Measurements from ENCODE around the gene CDHR4. TPM values are rescaled to one million over a fixed set of nuclear protein-coding genes. Genes with fewer than 3 reads are reported as not detected.
"Not testable (repeated sequence)": the region's sequence is repeated elsewhere in the genome, so short reads cannot be mapped to it uniquely, and the experiment has no call there.

The CDHR4 gene
- total RNA-seq, 1 donor from 2014 or later: not detected

GRCh38 chr3:49757197-49757596 is 42.5 kb downstream of the CDHR4 start:
- ATAC-seq (no peak), DNase-seq (ENCODE audit: missing footprints) (no peak)
- intact Hi-C loops (cut with DNase I): no loop called here

GRCh38 chr3:49756036-49756435 is 43.6 kb downstream of the CDHR4 start:
- intact Hi-C loops (cut with DNase I): no loop called here
- ATAC-seq (no peak), DNase-seq (ENCODE audit: missing footprints) (no peak)

GRCh38 chr3:49754536-49754935 is 45.1 kb downstream of the CDHR4 start:
- no peak for DNase-seq (ENCODE audit: missing footprints)
- ATAC-seq: no peak
- intact Hi-C loops (cut with DNase I): no loop called here

- intact Hi-C loops (cut with DNase I): no loop called here
- DNase-seq (ENCODE audit: missing footprints) (no peak), ATAC-seq (no peak)
These were observed 48.2 kb downstream of the CDHR4 start for GRCh38 chr3:49751501-49751900.

GRCh38 chr3:49750056-49750455 is 49.6 kb downstream of the CDHR4 start:
- no peak for DNase-seq (ENCODE audit: missing footprints)
- intact Hi-C loops (cut with DNase I): no loop called here
- no peak for ATAC-seq

GRCh38 chr3:49748874-49749273 is 50.8 kb downstream of the CDHR4 start:
- DNase-seq (ENCODE audit: missing footprints); intact Hi-C loops (cut with DNase I); ATAC-seq: not testable (repeated sequence)

GRCh38 chr3:49747792-49748480 is 51.7 kb downstream of the CDHR4 start:
- DNase-seq (ENCODE audit: missing footprints) (no peak), ATAC-seq (no peak)
- intact Hi-C loops (cut with DNase I): no loop called here

GRCh38 chr3:49745986-49746385 is 53.7 kb downstream of the CDHR4 start:
- intact Hi-C loops (cut with DNase I): no loop called here
- ATAC-seq (no peak), DNase-seq (ENCODE audit: missing footprints) (no peak)

Small RNAs within 50 kb of the gene (microRNA-seq; reads per million reads assigned to microRNA genes)
- gene MIR5193: not detected

Other genes starting within 250 kb of the CDHR4 start
- 0.27 TPM for gene BSN, start 245.4 kb downstream of the CDHR4 start, total RNA-seq
- 99.5 TPM for gene APEH, start 125.5 kb downstream of the CDHR4 start, total RNA-seq
- gene MST1, start 110.4 kb downstream of the CDHR4 start, total RNA-seq: 4.6 TPM
- gene RNF123, start 110.3 kb downstream of the CDHR4 start, total RNA-seq: 46.1 TPM
- not detected for gene AMIGO3, start 80.2 kb downstream of the CDHR4 start, total RNA-seq
- gene GMPPB, start 75.9 kb downstream of the CDHR4 start, total RNA-seq: 18.1 TPM
- gene IP6K1, start 13.3 kb downstream of the CDHR4 start, total RNA-seq: 19.0 TPM
- 3.1 TPM for gene INKA1, start 3.4 kb upstream of the CDHR4 start, total RNA-seq
- 23.1 TPM for gene UBA7, start 14.1 kb upstream of the CDHR4 start, total RNA-seq
- 2.5 TPM for gene TRAIP, start 56.7 kb upstream of the CDHR4 start, total RNA-seq
- gene CAMKV, start 70.0 kb upstream of the CDHR4 start, total RNA-seq: not detected
- gene MST1R, start 104.0 kb upstream of the CDHR4 start, total RNA-seq: 1.2 TPM
- gene MON1A, start 129.9 kb upstream of the CDHR4 start, total RNA-seq: 7.7 TPM
- gene RBM6, start 140.3 kb upstream of the CDHR4 start, total RNA-seq: 44.3 TPM